ENCODE results near the gene SNIP1. TPM values are rescaled to one million over a fixed set of nuclear protein-coding genes. Genes with fewer than 3 reads are reported as not detected.

Gene SNIP1
- total RNA-seq, 1 donor from 2014 or later: 13.9 TPM

- Histone ChIP-seq H3K4me1 (no peaks in the 10 kb centered on the region), H3K27ac (no peak overlapping the region), H3K9me3 (no peaks in the 10 kb centered on the region), H3K36me3 (peaks cover 100% of the 10 kb centered on the region), H3K4me3 (no peak overlapping the region), H3K27me3 (ENCODE audit: low read depth) (no peaks in the 10 kb centered on the region)
- intact Hi-C loops (cut with DNase I): no loop called here
- DNase-seq (no peak), ATAC-seq (no peak)
- no peak for TF ChIP-seq CTCF (IDR thresholded peaks at IDR 0.05)
Observed at GRCh38 chr1:37574834-37575480, 20.9 kb upstream of the SNIP1 start.

- Histone ChIP-seq H3K4me1 (no peaks in the 10 kb centered on the region), H3K9me3 (no peaks in the 10 kb centered on the region), H3K27ac (no peak overlapping the region), H3K27me3 (ENCODE audit: low read depth) (no peaks in the 10 kb centered on the region), H3K36me3 (peaks cover 100% of the 10 kb centered on the region), H3K4me3 (no peak overlapping the region)
- ATAC-seq (no peak), DNase-seq (no peak)
- intact Hi-C loops (cut with DNase I): no loop called here
- no peak for TF ChIP-seq CTCF (IDR thresholded peaks at IDR 0.05)
Observed at GRCh38 chr1:37570528-37571334, 16.6 kb upstream of the SNIP1 start.

GRCh38 chr1:37567023-37567422 is 12.9 kb upstream of the SNIP1 start:
- H3K9me3 ChIP-seq: no peaks in the 10 kb centered on the region
- intact Hi-C loops (cut with DNase I): no loop called here
- H3K4me3 ChIP-seq: no peak overlapping the region
- peaks cover 96% of the 10 kb centered on the region for H3K36me3 ChIP-seq
- TF ChIP-seq CTCF (IDR thresholded peaks at IDR 0.05): no peak
- H3K4me1 ChIP-seq: no peaks in the 10 kb centered on the region
- no peaks in the 10 kb centered on the region for H3K27me3 ChIP-seq (ENCODE audit: low read depth)
- ATAC-seq (no peak), DNase-seq (no peak)
- H3K27ac ChIP-seq: no peak overlapping the region

GRCh38 chr1:37564892-37565291 is 10.8 kb upstream of the SNIP1 start:
- intact Hi-C loops (cut with DNase I): no loop called here
- no peak for ATAC-seq
- H3K36me3 ChIP-seq: peaks cover 79% of the 10 kb centered on the region

GRCh38 chr1:37562984-37563383 is 8.9 kb upstream of the SNIP1 start:
- ATAC-seq: no peak
- Histone ChIP-seq H3K27me3 (ENCODE audit: low read depth) (no peaks in the 10 kb centered on the region), H3K4me1 (no peaks in the 10 kb centered on the region), H3K4me3 (no peak overlapping the region), H3K36me3 (peaks cover 60% of the 10 kb centered on the region), H3K27ac (no peak overlapping the region), H3K9me3 (no peaks in the 10 kb centered on the region)
- no peak for DNase-seq
- intact Hi-C loops (cut with DNase I): no loop called here
- no peak for TF ChIP-seq CTCF (IDR thresholded peaks at IDR 0.05)

More at GRCh38 chr1:37564892-37565291, 10.8 kb upstream of the SNIP1 start:
- Histone ChIP-seq H3K27me3 (ENCODE audit: low read depth) (no peaks in the 10 kb centered on the region), H3K9me3 (no peaks in the 10 kb centered on the region), H3K4me1 (no peaks in the 10 kb centered on the region), H3K27ac (no peak overlapping the region), H3K4me3 (no peak overlapping the region)
- no peak for TF ChIP-seq CTCF (IDR thresholded peaks at IDR 0.05)
- DNase-seq: no peak
